Tibial nerve (tissue), 4 donors: Measurements from ENCODE around the gene KRTAP12-2.

Experiments
- EP300 ChIP-seq, 2 donors: sonication (generic); formaldehyde crosslinking; IDR thresholded peaks; one replicate each; pipeline ENCODE4 v1.6.1; 2017; ENCODE audit warnings: antibody characterized with exemption in 2 of 2, mild to moderate bottlenecking in 1 of 2
- POLR2A ChIP-seq, 2 donors: fragments of 450-650 bp; IDR thresholded peaks; one replicate each; pipeline ENCODE4 v1.6.1; 2017; ENCODE audit warnings: antibody characterized with exemption in 2 of 2, mild to moderate bottlenecking in 2 of 2, moderate library complexity in 2 of 2
- TF ChIP-seq, protein P1 (sequence below), 5 experiments: fragments of 200-600 bp in 3 of 5; fragments of 450-650 bp in 2 of 5; sonication (generic) in 3 of 5; IDR thresholded peaks; one replicate each; pipeline ENCODE4 v1.5.1; 2016 to 2019; ENCODE audit warnings: antibody characterized with exemption in 5 of 5, mild to moderate bottlenecking in 3 of 5, moderate library complexity in 2 of 5

DNA sequence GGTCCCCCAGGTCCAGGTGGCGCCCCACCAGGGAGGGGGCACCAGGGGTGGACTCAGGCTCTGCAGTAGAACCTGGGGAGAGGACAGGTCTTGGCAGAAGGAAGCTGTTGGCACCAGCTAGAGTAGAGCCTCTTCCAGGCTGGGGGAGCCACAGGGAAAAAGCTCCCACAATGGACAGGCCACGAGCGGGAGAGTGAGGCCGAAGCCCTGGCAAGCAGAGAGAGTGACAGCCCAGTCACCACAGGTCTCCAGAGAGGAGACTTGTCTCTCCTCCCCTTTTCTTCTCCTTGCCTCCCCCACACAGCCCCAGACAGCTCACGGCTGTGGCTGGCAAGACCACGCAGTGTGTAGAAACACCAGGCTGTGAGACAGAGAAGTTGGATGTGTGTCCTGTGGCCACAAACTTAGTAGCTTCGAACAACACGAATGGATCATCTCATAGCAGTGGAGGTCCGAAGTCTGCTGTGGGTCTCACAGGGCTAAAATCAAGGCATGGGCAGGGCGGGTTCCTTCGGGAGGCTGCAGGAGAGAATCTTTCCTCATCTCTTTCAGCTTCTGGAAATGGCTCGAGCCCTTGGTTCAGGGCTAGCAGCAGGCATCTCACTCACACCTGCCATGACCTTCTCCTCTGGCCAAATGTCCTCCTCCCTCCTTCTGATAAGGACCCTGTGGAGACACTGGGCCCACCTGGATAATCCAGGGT, 15.6 kb downstream of the KRTAP12-2 start:
- TF ChIP-seq, protein P1, sequence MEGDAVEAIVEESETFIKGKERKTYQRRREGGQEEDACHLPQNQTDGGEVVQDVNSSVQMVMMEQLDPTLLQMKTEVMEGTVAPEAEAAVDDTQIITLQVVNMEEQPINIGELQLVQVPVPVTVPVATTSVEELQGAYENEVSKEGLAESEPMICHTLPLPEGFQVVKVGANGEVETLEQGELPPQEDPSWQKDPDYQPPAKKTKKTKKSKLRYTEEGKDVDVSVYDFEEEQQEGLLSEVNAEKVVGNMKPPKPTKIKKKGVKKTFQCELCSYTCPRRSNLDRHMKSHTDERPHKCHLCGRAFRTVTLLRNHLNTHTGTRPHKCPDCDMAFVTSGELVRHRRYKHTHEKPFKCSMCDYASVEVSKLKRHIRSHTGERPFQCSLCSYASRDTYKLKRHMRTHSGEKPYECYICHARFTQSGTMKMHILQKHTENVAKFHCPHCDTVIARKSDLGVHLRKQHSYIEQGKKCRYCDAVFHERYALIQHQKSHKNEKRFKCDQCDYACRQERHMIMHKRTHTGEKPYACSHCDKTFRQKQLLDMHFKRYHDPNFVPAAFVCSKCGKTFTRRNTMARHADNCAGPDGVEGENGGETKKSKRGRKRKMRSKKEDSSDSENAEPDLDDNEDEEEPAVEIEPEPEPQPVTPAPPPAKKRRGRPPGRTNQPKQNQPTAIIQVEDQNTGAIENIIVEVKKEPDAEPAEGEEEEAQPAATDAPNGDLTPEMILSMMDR (IDR thresholded peaks at IDR 0.05) = no peak
- TF ChIP-seq POLR2A (IDR thresholded peaks at IDR 0.05) = no peak
- TF ChIP-seq EP300 (IDR thresholded peaks at IDR 0.05) = no peak
